Stomach (tissue), 9 donors: ENCODE data around the gene MAPKAPK5. TPM values are rescaled to one million over a fixed set of nuclear protein-coding genes. Genes with fewer than 3 reads are reported as not detected.
"Not testable (repeated sequence)": the region's sequence is repeated elsewhere in the genome, so short reads cannot be mapped to it uniquely, and the experiment has no call there.

Experiments
- DNase-seq, 2 donors: peaks; one replicate each; pipeline versions ENCODE4 v3.0.0 to v3.0.0-alpha.2; 2013 to 2019
- H3K27ac ChIP-seq, 5 donors: fragments of 200-600 bp in 4 of 5; sonication (generic) in 4 of 5; one replicate each; pipeline ENCODE4 v1.5.1; 2013 to 2019; ENCODE audit warnings: mild to moderate bottlenecking in 1 of 5, moderate library complexity in 1 of 5
- H3K27me3 ChIP-seq, 3 donors: fragments of 200-600 bp; sonication (generic); one replicate each; pipeline ENCODE4 v1.5.1; 2017 to 2019; ENCODE audit warnings: mixed run types in 1 of 3
- H3K36me3 ChIP-seq, 4 donors: fragments of 200-600 bp; sonication (generic); 1 replicate in 3 of 4; 2 replicates in 1 of 4; pipeline ENCODE4 v1.5.1; 2016 to 2019
- H3K4me1 ChIP-seq, 4 donors: fragments of 200-600 bp; sonication (generic); one replicate each; pipeline ENCODE4 v1.5.1; 2016 to 2019
- H3K4me3 ChIP-seq, 4 donors: fragments of 200-600 bp; sonication (generic) in 3 of 4; one replicate each; pipeline ENCODE4 v1.5.1; 2016 to 2019; ENCODE audit warnings: mild to moderate bottlenecking in 1 of 4
- H3K9me3 ChIP-seq, 4 donors: fragments of 200-600 bp; sonication (generic); one replicate each; pipeline ENCODE4 v1.5.1; 2016 to 2019
- CTCF ChIP-seq, 7 experiments: fragments of 450-650 bp in 4 of 7; fragments of 200-600 bp in 3 of 7; sonication (generic) in 3 of 7; IDR thresholded peaks; one replicate each; pipeline ENCODE4 v1.5.1; 2016 to 2019; ENCODE audit warnings: antibody characterized with exemption in 7 of 7, control low read depth in 2 of 7, mild to moderate bottlenecking in 1 of 7
- EP300 ChIP-seq: sonication (generic); formaldehyde crosslinking; IDR thresholded peaks from one replicate; pipeline ENCODE4 v1.6.1; 2017; ENCODE audit warnings: antibody characterized with exemption
- POLR2A ChIP-seq, 4 donors: fragments of 450-650 bp; IDR thresholded peaks; one replicate each; pipeline ENCODE4 v1.6.1; 2016; ENCODE audit warnings: antibody characterized with exemption in 4 of 4, control low read depth in 2 of 4, mild to moderate bottlenecking in 1 of 4, moderate library complexity in 1 of 4
- POLR2AphosphoS5 ChIP-seq, 3 donors: sonication (generic); formaldehyde crosslinking; IDR thresholded peaks; one replicate each; pipeline ENCODE4 v1.6.1; 2016; ENCODE audit warnings: antibody characterized with exemption in 3 of 3
- WGBS, 5 donors: extraction: QIAGEN DNeasy Blood & Tissue Kit in 3 of 5; methylation state at CpG; one replicate each; pipeline versions ENCODE4 v1.1.5 to v1.1.7; 2013 to 2018; 5-methylcytosine and 5-hydroxymethylcytosine counted together
- intact Hi-C: fragments of 100-400 bp; cut with DNase I; formaldehyde crosslinking; loops from one replicate; pipeline ENCODE4 v1.15.1; 2023; ENCODE audit warnings: low total_unique reads
- polyA plus RNA-seq, 3 donors: library from polyadenylated mRNA; stranded (reverse); fragments of 200-250 nt; gene quantifications; one replicate each; pipeline ENCODE4 v1.2.3, GENCODE V29; 2013
- total RNA-seq, 5 donors: library from RNA; depleted of rRNA; stranded (reverse); fragments of >200 nt; gene quantifications; one replicate each; pipeline versions ENCODE4 v1.1.0 to v1.2.3, GENCODE V29; 2014 to 2016
- donor health status: healthy with polysubstance abuse.
- donor health status: Bipolar disorder and iron deficiency.
- donor health status: healthy.

Gene MAPKAPK5
- total and polyA plus RNA-seq, 8 donors = 15.1 to 124 (median 50.7) TPM

- intact Hi-C loops, H3K9me3 ChIP-seq, H3K27ac ChIP-seq, H3K36me3 ChIP-seq, H3K27me3 ChIP-seq, DNase-seq, H3K4me3 ChIP-seq: not testable (repeated sequence)
- H3K4me1 ChIP-seq = peaks cover 0 to 22% (median 14%) of the 10 kb centered on the region in 4 donors
- TF ChIP-seq CTCF (IDR thresholded peaks at IDR 0.05) = peak in 1 of 7 experiments; percentile 19
- WGBS, 5 donors = 23 to 46% (median 38%) methylated on average over 4 of the region's 4 CpGs
Measured at GRCh38 chr12:111824312-111824711, 17.7 kb upstream of the MAPKAPK5 start.

- Histone ChIP-seq H3K4me3 (no peak overlapping the region), H3K9me3 (no peaks in the 10 kb centered on the region), H3K27ac (no peak overlapping the region), H3K4me1 (peaks cover 0 to 17% (median 9%) of the 10 kb centered on the region in 4 donors), H3K36me3 (no peaks in the 10 kb centered on the region), H3K27me3 (no peaks in the 10 kb centered on the region)
- 40 to 60% (median 53%) methylated on average over 5 of the region's 5 CpGs for WGBS, 5 donors
- intact Hi-C loops = no loop called here
- DNase-seq = no peak
- TF ChIP-seq EP300 (no peak), POLR2A (IDR thresholded peaks at IDR 0.05) (no peak), POLR2AphosphoS5 (IDR thresholded peaks at IDR 0.05) (no peak), CTCF (IDR thresholded peaks at IDR 0.05) (no peak)
Measured at GRCh38 chr12:111825509-111825908, 16.5 kb upstream of the MAPKAPK5 start.

- no peak for TF ChIP-seq POLR2AphosphoS5 (IDR thresholded peaks at IDR 0.05)
- no peak for TF ChIP-seq EP300
- no peak for TF ChIP-seq CTCF (IDR thresholded peaks at IDR 0.05)
- no peak for TF ChIP-seq POLR2A (IDR thresholded peaks at IDR 0.05)
- intact Hi-C loops = no loop called here
- Histone ChIP-seq H3K9me3 (no peaks in the 10 kb centered on the region), H3K27ac (no peak overlapping the region), H3K4me1 (peaks cover 0 to 17% (median 9%) of the 10 kb centered on the region in 4 donors), H3K27me3 (no peaks in the 10 kb centered on the region), H3K36me3 (no peaks in the 10 kb centered on the region), H3K4me3 (no peak overlapping the region)
- WGBS, 5 donors = 77 to 93% (median 83%) methylated on average over 3 of the region's 3 CpGs
- no peak for DNase-seq
Measured at GRCh38 chr12:111826316-111826715, 15.7 kb upstream of the MAPKAPK5 start.

- Histone ChIP-seq H3K27me3 (no peaks in the 10 kb centered on the region), H3K4me3 (no peak overlapping the region), H3K27ac (no peak overlapping the region), H3K36me3 (no peaks in the 10 kb centered on the region), H3K4me1 (peaks cover 0 to 17% (median 9%) of the 10 kb centered on the region in 4 donors), H3K9me3 (no peaks in the 10 kb centered on the region)
- TF ChIP-seq POLR2A (IDR thresholded peaks at IDR 0.05) = no peak
- TF ChIP-seq CTCF (IDR thresholded peaks at IDR 0.05) = no peak
- no peak for TF ChIP-seq EP300
- TF ChIP-seq POLR2AphosphoS5 (IDR thresholded peaks at IDR 0.05) = no peak
- 65 to 79% (median 67%) methylated on average over 2 of the region's 2 CpGs for WGBS, 5 donors
- DNase-seq = no peak
- intact Hi-C loops = no loop called here
Measured at GRCh38 chr12:111826992-111827391, 15.0 kb upstream of the MAPKAPK5 start.
